Fibroblast of peridontal ligament (primary cell): ENCODE data around the gene UCN3.
A peak's percentile ranks its signal among the peaks of the same experiment; 100 is the strongest.
"Not testable (repeated sequence)": the region's sequence is repeated elsewhere in the genome, so short reads cannot be mapped to it uniquely, and the experiment has no call there.

ENCODE experiments used
- DNase-seq: peaks from one replicate; pipeline ENCODE4 v3.0.0-alpha.2; 2010; ENCODE audit errors: extremely low read depth

The UCN3 gene

GRCh38 chr10:5406918-5407317 is 42.2 kb downstream of the UCN3 start:
- no peak for DNase-seq

GRCh38 chr10:5410787-5411186 is 46.0 kb downstream of the UCN3 start:
- DNase-seq = not testable (repeated sequence)

- DNase-seq = peak; percentile 23
Measured at GRCh38 chr10:5411941-5412276, 47.1 kb downstream of the UCN3 start.

DNA sequence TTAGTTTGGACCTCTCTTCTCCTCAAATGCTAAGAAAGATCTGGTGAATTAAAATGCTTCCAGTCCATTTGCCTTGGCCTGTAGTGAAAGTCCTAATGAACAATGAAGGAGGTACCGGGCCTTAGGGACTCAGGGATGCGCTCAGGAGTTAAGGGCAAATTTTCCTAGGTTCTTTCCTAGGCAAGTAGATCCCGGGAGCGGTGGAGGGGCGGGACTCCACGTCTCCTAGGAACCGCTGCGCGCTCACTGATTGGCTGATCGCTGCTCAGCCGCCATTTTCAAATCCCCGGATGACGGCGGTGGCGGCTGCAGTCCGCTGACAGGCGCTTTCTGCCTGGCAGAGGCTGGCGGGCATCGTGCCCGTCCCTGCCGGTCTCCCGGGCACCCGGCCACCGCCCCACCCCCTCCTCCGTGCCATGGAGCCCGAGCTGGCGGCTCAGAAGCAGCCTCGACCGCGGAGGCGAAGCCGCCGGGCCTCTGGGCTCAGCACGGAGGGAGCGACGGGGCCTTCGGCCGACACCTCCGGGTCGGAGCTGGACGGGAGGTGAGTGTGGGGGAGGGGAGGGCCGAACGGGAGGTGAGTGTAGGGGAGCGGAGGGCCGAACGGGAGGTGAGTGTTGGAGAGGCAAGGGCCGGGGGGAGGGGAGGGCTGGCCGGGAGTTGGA is 47.6 kb downstream of the UCN3 start, which contains the start of gene NET1:
NET1 (plus strand) TSS at position 281 of the 665 bp plus-strand sequence; CDS start at position 417, 136 bp downstream.
- DNase-seq = peak; percentile 81

DNA sequence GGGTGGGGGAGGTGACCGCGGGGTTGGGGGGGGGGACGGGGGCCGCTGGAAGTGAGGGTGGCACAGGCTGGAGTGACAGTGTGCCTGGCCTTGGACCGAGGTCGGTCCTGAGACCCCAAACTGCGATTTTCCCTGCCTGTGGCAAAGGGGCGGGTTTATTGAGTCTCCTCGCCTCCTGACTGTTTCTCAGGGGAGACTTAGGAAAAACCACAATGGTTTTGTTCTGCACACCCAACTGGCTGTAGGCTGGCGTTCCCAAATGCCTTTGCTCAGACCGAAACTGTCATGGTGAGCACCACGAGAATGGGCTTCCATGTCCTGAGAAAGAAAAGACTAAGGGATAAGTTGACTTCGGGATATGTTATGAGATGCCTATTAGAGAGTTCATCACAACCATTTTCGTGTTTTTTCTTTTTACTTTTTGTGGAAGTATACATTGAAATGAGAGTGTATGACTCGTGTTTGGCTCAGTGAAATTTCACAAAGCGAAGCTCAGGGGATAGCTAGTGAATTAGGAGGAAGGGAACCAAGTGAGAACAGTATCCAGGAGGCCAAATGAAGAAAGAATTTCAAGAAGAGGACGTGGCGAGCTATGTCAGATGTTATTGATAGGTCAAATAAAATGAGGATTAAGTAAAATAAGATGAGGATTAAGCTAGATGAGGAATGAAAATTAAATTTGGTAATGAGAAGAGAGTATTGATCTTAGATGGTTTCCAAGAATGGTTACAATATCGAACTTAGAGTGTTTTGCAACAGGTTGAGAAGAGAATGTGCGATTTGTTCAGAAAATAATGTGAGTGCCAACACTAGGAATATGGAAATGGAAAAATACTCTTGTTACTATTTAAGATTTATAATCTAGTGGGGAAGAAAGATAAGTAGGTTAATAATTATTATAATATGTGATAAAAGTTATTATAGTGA is 48.5 kb downstream of the UCN3 start:
- DNase-seq = peak; percentile 48

DNA sequence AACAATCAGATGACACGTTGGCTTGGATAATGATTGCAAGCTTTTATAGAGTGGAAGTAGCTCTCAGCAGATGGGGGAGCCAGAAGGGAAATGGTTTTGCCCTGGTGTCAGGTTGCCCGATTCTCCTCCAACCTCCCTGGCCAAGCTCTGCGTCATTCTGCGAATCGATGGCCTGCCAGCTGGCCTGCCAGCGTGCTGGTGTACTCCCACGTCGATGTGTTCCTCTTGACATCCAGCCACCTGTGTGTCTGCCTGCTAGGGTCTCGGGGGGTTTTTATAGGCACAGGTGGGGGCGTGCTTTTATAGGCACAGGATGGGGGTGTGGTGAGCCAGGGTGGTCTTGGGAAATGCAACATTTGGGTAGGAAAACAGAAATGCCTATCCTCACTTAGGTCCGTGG is 52.2 kb downstream of the UCN3 start:
- DNase-seq = no peak

DNA sequence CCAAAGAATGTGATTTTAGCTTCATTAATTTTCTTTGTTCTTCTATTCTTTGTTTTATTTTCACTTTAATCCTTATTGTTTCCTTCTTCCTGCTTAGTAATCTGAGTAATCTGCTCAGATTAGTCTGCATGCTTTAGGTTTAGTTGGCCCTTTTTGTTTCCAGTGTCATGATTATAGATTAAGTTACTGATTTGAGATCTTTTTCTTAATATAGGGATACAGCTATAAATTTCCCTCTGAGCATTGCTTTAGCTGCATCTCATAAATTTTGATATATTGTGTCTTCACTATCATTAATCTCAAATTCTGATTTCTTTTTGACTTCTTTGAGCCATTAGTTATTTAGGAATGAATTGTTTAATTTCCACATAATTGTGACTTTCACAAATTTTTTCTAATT is 53.8 kb downstream of the UCN3 start:
- no peak for DNase-seq

DNA sequence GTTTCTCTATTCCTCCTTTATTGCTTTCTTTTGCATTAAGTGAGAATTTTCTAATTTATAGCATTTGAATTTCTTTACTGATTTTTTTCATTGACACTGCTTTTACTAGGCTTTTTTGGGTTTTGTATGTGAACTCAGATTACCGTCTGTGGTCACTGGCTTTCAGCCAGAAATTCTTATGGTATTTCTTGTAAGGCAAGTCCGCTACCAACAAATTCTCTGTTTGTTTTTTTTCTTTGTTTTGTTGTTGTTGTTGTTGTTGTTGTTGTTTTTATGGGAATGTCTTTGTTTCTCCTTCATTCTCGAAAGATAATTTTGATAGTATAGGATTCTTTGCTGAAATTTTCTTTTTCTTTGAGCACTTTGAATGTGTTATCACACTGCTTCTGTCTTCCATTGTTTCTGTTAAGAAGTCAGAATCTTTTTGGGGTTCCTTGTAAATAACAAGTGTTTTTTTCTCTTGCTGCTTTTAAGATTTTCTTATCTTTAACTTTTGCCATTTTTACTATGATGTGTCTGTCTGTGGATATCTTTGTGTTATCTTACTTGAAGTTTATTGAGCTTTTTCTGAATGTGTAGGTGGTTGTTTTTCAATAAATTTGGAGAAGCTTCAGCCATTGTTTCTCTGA is 54.8 kb downstream of the UCN3 start:
- DNase-seq = peak; percentile 62

GRCh38 chr10:5423771-5424170 is 59.0 kb downstream of the UCN3 start:
- peak; percentile 69 for DNase-seq
